ENCODE results near the gene SERPINA9. TPM values are rescaled to one million over a fixed set of nuclear protein-coding genes. Genes with fewer than 3 reads are reported as not detected.
"Not testable (repeated sequence)": the region's sequence is repeated elsewhere in the genome, so short reads cannot be mapped to it uniquely, and the experiment has no call there.

SERPINA9 gene, protein sequence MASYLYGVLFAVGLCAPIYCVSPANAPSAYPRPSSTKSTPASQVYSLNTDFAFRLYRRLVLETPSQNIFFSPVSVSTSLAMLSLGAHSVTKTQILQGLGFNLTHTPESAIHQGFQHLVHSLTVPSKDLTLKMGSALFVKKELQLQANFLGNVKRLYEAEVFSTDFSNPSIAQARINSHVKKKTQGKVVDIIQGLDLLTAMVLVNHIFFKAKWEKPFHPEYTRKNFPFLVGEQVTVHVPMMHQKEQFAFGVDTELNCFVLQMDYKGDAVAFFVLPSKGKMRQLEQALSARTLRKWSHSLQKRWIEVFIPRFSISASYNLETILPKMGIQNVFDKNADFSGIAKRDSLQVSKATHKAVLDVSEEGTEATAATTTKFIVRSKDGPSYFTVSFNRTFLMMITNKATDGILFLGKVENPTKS
- total RNA-seq: 1 to 10 TPM in 1 of 8 experiments, not detected in 7; 1.3 TPM

DNA sequence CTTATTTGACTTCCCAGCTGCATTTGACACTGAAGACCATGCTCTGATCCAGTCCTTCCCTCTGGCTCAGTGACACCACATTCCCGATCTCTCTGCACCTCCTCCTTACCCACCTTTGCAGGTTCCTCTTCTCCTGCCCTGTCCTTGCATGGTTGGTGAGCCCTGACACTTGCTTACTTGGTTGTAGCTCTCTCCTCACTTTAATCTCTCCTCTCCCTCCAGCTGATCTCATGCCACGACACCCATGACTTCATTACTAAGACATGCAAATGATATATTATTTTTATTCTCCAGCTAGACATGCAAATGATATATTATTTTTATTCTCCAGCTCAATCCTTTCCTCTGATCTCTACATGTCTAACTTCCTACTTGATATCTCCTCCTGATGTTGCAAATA, at the start of gene SERPINA9:
TSS of gene SERPINA9 (minus strand) at position 175 of the 400 bp plus-strand sequence. CDS start 6,357 bp downstream, outside the sequence.
- ATAC-seq (replicated peaks in 6 of 8): no peak
- Histone ChIP-seq H3K4me3 (no peak within 1 kb of the TSS), H3K4me1 (replicated peaks in 1 of 2) (no peaks in the 10 kb centered on the region), H3K27ac (no peak within 1 kb of the TSS)
- 0 to 100% (median 60%) methylated on average over 1 to 2 of the region's 2 CpGs; no CpG with 5 or more reads in 1 of the 10 experiments for WGBS, 10 experiments
- in situ Hi-C loops (cut with MboI; ENCODE audit: low pct_unique_long_range_greater_than_20kb in 2 of 9, low sequenced_read_pairs in 9 of 9, unreplicated experiment in 9 of 9): no loop called here

DNA sequence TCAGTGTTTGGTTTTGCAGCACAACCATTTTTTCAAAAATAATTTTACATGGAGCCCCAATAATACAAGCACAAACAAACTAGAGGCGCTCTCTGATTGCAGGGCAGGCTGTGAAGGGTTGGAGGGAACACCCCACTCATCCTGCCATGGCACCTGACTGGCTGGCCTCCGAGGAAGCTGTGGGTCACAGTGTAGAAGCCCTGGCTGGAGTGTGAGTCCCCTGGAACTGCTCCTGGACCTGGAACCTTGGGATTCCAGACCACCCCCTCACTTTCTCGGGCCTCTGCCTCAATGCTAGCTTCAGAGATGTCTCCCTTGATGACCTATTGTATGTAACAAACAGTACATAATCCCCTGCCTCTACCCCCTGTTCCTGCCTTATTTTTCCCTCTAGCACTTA, 48.1 kb upstream of the SERPINA9 start:
- no peaks in the 10 kb centered on the region for H3K4me1 ChIP-seq (replicated peaks in 1 of 2)
- no peak overlapping the region for H3K27ac ChIP-seq
- no peak for ATAC-seq (replicated peaks in 6 of 8)
- H3K4me3 ChIP-seq: no peak overlapping the region
- in situ Hi-C loops (cut with MboI; ENCODE audit: low pct_unique_long_range_greater_than_20kb in 2 of 9, low sequenced_read_pairs in 9 of 9, unreplicated experiment in 9 of 9): no loop called here
- 0 to 86% (median 55%) methylated on average over 1 to 2 of the region's 3 CpGs; no CpG with 5 or more reads in 4 of the 10 experiments for WGBS, 10 experiments

DNA sequence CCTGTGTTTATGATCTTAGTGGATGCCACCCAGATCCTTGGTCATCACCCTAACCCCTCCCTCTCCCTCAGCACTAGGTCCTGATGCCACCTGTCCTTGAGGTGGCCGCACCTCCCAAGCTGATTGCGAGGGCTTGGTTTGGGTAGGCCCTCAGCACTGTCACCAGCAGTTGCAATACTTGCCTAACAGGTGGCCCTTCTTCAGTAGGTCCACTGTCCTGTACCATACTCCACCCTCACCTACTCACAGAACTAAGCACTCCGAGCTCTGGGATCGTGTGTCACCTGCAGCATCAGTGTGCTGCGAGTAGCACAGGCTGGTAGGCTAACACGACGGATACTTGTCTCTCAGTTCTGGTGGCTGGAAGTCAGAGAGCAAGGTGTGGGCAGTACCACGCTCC, 47.3 kb upstream of the SERPINA9 start:
- 40 to 100% (median 80%) methylated on average over 1 to 4 of the region's 8 CpGs; no CpG with 5 or more reads in 5 of the 10 experiments for WGBS, 10 experiments
- in situ Hi-C loops (cut with MboI; ENCODE audit: low pct_unique_long_range_greater_than_20kb in 2 of 9, low sequenced_read_pairs in 9 of 9, unreplicated experiment in 9 of 9): no loop called here
- ATAC-seq (replicated peaks in 6 of 8): no peak
- Histone ChIP-seq H3K4me3 (no peak overlapping the region), H3K4me1 (replicated peaks in 1 of 2) (no peaks in the 10 kb centered on the region), H3K27ac (no peak overlapping the region)

DNA sequence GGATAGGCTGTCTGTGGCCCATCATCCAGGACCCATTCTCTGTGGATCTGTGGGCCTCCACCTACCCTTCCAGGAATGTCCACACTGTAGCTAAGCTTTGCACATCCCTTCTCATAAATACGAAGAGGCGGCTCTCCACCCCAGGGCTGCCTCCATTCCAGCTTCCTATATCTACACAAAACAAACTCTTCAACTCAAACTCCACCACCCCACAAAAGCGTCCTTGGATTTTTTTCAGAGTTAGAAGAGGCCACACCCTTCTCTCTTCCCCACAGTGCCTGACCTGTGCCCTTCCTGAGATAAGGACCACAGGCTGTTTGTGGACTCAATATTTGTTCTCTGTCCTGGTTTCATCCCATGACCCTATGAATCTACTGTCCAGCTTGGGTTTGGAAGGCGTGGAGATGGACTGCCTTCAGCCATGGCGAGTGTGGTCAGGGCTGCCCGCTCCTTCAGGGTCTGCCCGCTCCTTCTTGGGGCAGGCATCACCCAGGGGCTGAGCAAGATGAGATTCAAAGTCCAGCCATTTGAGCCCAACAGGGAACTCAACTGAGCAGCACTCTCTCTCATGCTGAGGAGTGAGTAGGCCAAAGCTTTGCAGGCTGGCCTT, 46.2 kb upstream of the SERPINA9 start:
- Histone ChIP-seq H3K4me1 (replicated peaks in 1 of 2) (no peaks in the 10 kb centered on the region), H3K27ac (no peak overlapping the region), H3K4me3 (no peak overlapping the region)
- 10 to 97% (median 71%) methylated on average over 1 to 6 of the region's 7 CpGs; no CpG with 5 or more reads in 4 of the 10 experiments for WGBS, 10 experiments
- ATAC-seq (replicated peaks in 6 of 8): no peak
- in situ Hi-C loops (cut with MboI; ENCODE audit: low pct_unique_long_range_greater_than_20kb in 2 of 9, low sequenced_read_pairs in 9 of 9, unreplicated experiment in 9 of 9): no loop called here

DNA sequence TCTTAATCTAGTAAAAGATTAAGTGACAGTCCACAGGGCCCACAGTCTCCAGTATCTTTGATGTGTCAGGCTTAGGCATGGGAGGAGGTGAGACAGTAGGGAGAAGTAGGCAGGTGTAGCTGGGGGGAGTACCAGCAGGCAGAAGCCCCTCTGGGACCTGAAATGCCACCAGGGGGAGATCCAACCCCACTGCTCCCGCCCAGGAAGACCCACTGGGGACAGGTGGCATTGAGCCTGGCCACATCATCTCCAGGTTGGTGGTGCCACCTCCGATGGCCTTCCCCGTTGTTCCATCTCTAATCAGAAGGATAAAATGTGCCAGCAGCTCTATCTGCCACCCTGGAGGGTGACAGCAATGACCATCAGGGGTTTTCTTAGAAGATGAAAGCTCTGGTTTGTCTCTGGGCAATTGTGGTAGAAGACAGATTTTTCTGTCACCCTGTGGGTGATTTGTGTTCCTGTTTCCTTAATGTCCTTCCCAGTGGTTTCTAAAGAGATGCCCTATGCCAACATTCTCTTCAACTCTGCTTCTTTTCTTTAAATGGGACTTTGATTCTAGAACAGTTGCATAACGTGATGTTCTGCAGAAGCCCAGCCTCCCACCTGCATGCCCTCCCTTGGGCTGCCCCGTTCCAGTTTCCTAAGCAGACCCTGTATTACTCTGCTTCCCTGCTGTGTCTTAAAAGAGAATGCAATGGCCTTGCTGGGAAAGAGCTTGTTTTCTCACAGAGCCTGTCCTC, 45.5 kb upstream of the SERPINA9 start:
- no peak for ATAC-seq (replicated peaks in 6 of 8)
- no peaks in the 10 kb centered on the region for H3K4me1 ChIP-seq (replicated peaks in 1 of 2)
- H3K4me3 ChIP-seq: no peak overlapping the region
- in situ Hi-C loops (cut with MboI; ENCODE audit: low pct_unique_long_range_greater_than_20kb in 2 of 9, low sequenced_read_pairs in 9 of 9, unreplicated experiment in 9 of 9): no loop called here
- no peak overlapping the region for H3K27ac ChIP-seq
- WGBS, 10 experiments: 0 to 65% (median 33%) methylated on average over 1 to 4 of the region's 5 CpGs; no CpG with 5 or more reads in 1 of the 10 experiments

DNA sequence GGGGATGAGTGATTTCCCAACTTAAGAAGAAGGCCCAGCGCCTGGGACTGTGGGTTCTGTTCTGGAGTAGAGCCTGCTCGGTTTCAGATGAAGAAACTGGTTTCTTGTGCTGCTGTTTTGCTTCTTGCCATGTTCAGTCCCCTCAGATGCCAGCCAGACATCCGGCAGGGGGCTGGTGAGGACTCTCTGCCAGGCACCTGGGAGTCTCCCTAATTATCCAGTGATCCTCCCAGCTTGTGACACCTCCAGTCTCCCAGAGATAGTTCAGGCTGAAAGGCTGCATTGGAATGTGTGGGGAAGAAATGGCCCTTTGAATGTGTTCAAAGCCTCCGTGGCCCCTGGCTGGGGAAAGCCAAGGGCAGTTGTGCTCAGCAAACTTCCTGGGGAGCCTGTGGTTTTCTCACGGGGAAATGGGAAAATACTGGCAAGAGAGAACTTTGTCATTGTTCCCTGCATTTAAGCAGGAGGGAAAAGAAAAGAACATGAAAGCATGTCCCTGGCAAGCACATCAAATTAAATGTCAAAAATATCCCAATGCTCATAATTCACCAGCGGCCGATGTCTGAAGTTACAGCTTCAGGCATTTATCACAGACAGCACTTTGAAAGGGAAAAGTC, 41.8 kb upstream of the SERPINA9 start:
- no peaks in the 10 kb centered on the region for H3K4me1 ChIP-seq (replicated peaks in 1 of 2)
- no peak overlapping the region for H3K27ac ChIP-seq
- 0 to 87% (median 56%) methylated on average over 1 to 5 of the region's 7 CpGs; no CpG with 5 or more reads in 1 of the 10 experiments for WGBS, 10 experiments
- H3K4me3 ChIP-seq: no peak overlapping the region
- in situ Hi-C loops (cut with MboI; ENCODE audit: low pct_unique_long_range_greater_than_20kb in 2 of 9, low sequenced_read_pairs in 9 of 9, unreplicated experiment in 9 of 9): no loop called here
- no peak for ATAC-seq (replicated peaks in 6 of 8)

DNA sequence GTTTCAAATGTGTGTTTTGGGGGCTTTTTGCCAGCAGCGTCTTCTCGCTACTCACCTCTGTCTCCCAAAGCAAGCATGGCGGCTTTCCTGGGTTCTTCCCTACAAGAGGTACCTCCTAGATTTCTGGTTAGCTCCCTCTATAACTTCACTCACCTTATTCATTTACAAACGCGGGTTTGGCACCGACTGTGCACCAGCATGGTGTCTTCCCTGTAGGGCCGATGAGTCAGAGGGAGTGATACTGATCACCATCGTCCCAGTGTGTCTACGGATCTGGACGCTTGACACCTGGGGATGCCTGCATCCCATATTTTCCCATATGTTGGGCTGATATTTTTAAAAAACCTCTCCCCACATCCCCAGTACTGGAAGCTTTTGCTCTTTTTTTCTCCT, 41.2 kb upstream of the SERPINA9 start:
- ATAC-seq (replicated peaks in 6 of 8): no peak
- no peak overlapping the region for H3K27ac ChIP-seq
- no peak overlapping the region for H3K4me3 ChIP-seq
- in situ Hi-C loops (cut with MboI; ENCODE audit: low pct_unique_long_range_greater_than_20kb in 2 of 9, low sequenced_read_pairs in 9 of 9, unreplicated experiment in 9 of 9): no loop called here
- H3K4me1 ChIP-seq (replicated peaks in 1 of 2): no peaks in the 10 kb centered on the region
- 10 to 80% (median 53%) methylated on average over 1 to 8 of the region's 10 CpGs; no CpG with 5 or more reads in 3 of the 10 experiments for WGBS, 10 experiments

DNA sequence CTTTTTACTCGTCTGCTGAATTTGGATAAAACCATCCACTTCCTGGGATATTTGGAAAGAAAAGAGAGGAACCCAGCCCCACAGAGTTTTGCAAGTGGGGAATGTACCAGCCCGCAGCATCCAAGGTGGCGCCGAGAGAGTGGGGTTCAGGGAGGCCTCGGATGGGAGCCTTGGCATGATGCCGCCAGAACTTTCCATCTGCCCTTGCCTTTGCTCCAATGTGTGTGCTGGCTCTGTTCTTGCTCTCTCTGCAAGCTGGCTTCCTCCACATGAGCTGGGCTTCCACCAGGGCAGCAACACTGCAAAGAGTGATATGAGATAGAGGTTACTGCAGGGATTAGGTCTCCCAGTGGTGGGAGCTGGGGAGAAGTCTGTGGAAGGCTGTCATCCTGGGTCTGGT, 39.9 kb upstream of the SERPINA9 start:
- WGBS, 10 experiments: 50 to 90% (median 85%) methylated on average over 2 to 5 of the region's 6 CpGs; no CpG with 5 or more reads in 7 of the 10 experiments
- no peak overlapping the region for H3K27ac ChIP-seq
- H3K4me1 ChIP-seq (replicated peaks in 1 of 2): no peaks in the 10 kb centered on the region
- H3K4me3 ChIP-seq: no peak overlapping the region
- ATAC-seq (replicated peaks in 6 of 8): no peak
- in situ Hi-C loops (cut with MboI; ENCODE audit: low pct_unique_long_range_greater_than_20kb in 2 of 9, low sequenced_read_pairs in 9 of 9, unreplicated experiment in 9 of 9): no loop called here

DNA sequence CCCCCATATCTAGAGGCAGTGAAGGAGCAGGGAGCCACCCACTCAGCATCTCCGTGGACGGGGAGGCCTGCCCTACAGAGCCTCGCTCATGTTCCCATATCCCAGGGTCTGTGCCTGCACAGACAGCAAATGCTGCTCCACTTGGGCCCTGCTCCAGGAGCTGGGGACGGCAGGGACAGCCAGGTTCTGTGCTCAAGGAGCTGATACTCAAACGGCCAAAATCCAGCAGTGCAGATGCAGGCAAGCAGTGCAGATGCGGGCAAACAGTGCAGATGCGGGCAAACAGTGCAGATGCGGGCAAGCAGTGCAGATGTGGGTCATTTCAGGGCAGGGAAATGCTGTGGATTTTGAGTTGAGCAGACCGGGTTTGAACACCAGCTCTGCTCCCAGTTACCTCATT, 39.4 kb upstream of the SERPINA9 start:
- in situ Hi-C loops (cut with MboI; ENCODE audit: low pct_unique_long_range_greater_than_20kb in 2 of 9, low sequenced_read_pairs in 9 of 9, unreplicated experiment in 9 of 9): no loop called here
- 0 to 100% (median 70%) methylated on average over 1 to 4 of the region's 9 CpGs; no CpG with 5 or more reads in 5 of the 10 experiments for WGBS, 10 experiments
- no peak for ATAC-seq (replicated peaks in 6 of 8)

DNA sequence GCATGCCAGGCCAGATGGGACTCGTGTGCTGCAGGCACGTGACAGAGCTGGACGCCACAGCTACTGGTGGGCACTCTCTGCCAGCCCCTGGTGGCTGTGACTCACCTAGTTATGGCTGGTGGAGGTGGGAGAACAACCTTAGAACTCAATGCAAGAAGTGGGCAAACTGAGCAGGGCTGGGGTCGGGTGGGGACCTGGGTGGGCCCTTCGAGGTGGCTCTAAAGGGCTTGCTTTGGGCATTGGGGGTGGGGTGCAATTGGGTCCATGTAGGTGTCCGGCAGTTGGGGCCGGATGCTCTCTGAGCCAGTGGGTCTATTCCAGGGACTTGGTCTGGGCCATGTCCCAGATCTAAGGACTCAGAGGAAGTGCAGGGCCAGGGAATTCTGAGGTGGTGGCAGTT, 38.4 kb upstream of the SERPINA9 start:
- no peak for ATAC-seq (replicated peaks in 6 of 8)
- Histone ChIP-seq H3K4me1 (replicated peaks in 1 of 2) (no peaks in the 10 kb centered on the region), H3K27ac (no peak overlapping the region), H3K4me3 (no peak overlapping the region)
- no CpG with 5 or more reads among the region's 7 CpGs for WGBS, 10 experiments
- in situ Hi-C loops (cut with MboI; ENCODE audit: low pct_unique_long_range_greater_than_20kb in 2 of 9, low sequenced_read_pairs in 9 of 9, unreplicated experiment in 9 of 9): no loop called here

More for the DNA sequence above, 39.4 kb upstream of the SERPINA9 start:
- H3K27ac ChIP-seq: no peak overlapping the region
- no peak overlapping the region for H3K4me3 ChIP-seq
- H3K4me1 ChIP-seq (replicated peaks in 1 of 2): no peaks in the 10 kb centered on the region

DNA sequence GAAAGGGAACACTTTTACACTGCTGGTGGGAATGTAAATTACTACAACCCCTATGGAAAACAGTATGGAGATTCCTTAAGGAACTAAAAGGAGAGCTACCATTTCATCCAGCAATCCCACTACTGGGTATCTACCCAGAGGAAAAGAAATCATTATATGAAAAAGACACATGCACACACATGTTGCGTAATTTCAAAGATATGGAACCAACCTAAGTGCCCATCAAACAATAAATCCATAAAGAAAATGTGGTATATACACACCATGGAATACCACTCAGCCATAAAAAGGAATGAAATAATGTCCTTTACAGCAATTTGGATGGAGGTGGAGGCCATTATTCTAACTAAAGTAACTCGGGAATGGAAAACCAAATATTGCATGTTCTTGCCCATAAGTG, 34.5 kb upstream of the SERPINA9 start:
- in situ Hi-C loops (cut with MboI; ENCODE audit: low pct_unique_long_range_greater_than_20kb in 2 of 9, low sequenced_read_pairs in 9 of 9, unreplicated experiment in 9 of 9); H3K4me3 ChIP-seq; H3K4me1 ChIP-seq (replicated peaks in 1 of 2); H3K27ac ChIP-seq; ATAC-seq (replicated peaks in 6 of 8): not testable (repeated sequence)
- 30 to 100% (median 59%) methylated on average over 1 to 2 of the region's 2 CpGs; no CpG with 5 or more reads in 2 of the 10 experiments for WGBS, 10 experiments

DNA sequence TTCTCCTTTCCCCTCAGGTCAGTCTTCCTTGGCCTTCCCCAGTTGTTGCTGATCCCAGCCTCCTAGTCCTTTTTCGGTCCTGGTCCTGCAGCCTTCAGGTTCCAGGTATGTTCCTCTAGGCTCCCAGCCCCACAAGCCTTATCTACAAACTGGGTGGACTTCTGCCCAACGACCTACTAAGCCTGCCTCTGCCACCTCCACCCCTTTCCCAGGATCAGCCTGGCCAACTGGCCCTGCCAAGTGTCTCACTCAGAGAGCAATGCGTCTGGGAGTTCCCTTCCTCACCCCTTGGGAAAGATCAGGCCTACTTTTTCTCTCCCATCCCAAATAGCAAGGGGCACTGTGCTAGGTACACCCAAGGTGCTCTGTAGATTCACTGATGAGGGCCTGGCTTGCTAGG, 33.4 kb upstream of the SERPINA9 start, which contains the start of gene SERPINA12:
TSS of gene SERPINA12 (minus strand) at position 114 of the 400 bp plus-strand sequence. CDS start 11,072 bp downstream, outside the sequence.
- WGBS, 10 experiments: 20 to 83% (median 20%) methylated on average over 1 of the region's 3 CpGs; no CpG with 5 or more reads in 7 of the 10 experiments
- Histone ChIP-seq H3K4me1 (replicated peaks in 1 of 2) (no peaks in the 10 kb centered on the region), H3K27ac (no peak within 1 kb of the TSS), H3K4me3 (no peak within 1 kb of the TSS)
- in situ Hi-C loops (cut with MboI; ENCODE audit: low pct_unique_long_range_greater_than_20kb in 2 of 9, low sequenced_read_pairs in 9 of 9, unreplicated experiment in 9 of 9): no loop called here
- ATAC-seq (replicated peaks in 6 of 8): no peak
